ENCODE data around the gene USP32.

Gene USP32

DNA sequence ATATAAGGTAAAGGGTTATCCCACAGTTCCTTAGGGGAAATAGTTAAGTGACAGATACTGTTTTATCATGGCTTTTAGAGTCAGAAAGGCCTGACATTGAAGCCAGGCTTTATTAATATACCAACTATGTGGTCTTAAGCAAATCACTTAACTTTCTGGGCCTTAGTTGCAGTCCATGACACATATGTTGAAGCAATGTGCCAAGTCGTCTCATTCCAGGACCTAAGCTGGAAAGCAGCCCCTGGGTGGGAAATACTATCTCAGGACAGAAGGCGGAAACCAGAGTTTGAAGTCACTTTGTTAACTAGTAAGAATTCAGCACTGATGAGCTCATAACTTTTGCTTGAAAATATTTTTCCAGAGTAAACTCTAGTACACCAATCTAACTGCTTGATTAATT, 80.0 kb downstream of the USP32 start:
- H3K4me2 ChIP-seq (ENCODE audit: low read length, poor library complexity, severe bottlenecking): no peak overlapping the region
- no peak overlapping the region for H3K4me3 ChIP-seq (ENCODE audit: insufficient read depth in 1 of 2, low read depth in 1 of 2, low read length in 2 of 2)
- H3K27me3 ChIP-seq (ENCODE audit: control insufficient read depth in 1 of 2, insufficient read depth in 1 of 2, low read length in 2 of 2): no peaks in the 10 kb centered on the region
- H3K4ac ChIP-seq (ENCODE audit: low read depth in 1 of 2, low read length in 2 of 2): no peak overlapping the region
- peaks cover 23% of the 10 kb centered on the region for H3K79me1 ChIP-seq (replicated peaks; ENCODE audit: low read length, poor library complexity, severe bottlenecking)
- no peaks in the 10 kb centered on the region for H3K9me3 ChIP-seq (ENCODE audit: control insufficient read depth, low read length)
- no peak overlapping the region for H2BK15ac ChIP-seq (ENCODE audit: low read depth, poor library complexity, severe bottlenecking)
- H3K4me1 ChIP-seq (ENCODE audit: control insufficient read depth, insufficient read depth, low read depth, low read length): no peaks in the 10 kb centered on the region
- WGBS: 98% methylated on average over 2 of the region's 2 CpGs
- no peak overlapping the region for H3K18ac ChIP-seq (ENCODE audit: low read depth in 1 of 2, low read length in 2 of 2)
- H3K27ac ChIP-seq (ENCODE audit: low read length, poor library complexity, severe bottlenecking): no peak overlapping the region
- H4K91ac ChIP-seq (ENCODE audit: low read length): no peak overlapping the region
- no peak overlapping the region for H2AFZ ChIP-seq (ENCODE audit: low read depth, low read length)
- no peak overlapping the region for H2BK12ac ChIP-seq (ENCODE audit: low read length in 2 of 2)
- peaks cover 0 to 5% of the 10 kb centered on the region in 2 experiments for H3K36me3 ChIP-seq (ENCODE audit: control insufficient read depth in 1 of 2, insufficient read depth in 2 of 2, low read depth in 1 of 2, low read length in 2 of 2)
- no peak overlapping the region for H3K14ac ChIP-seq (ENCODE audit: low read length in 2 of 2)
- no peak overlapping the region for H3K9ac ChIP-seq (ENCODE audit: low read length)
- no peak overlapping the region for H2AK5ac ChIP-seq (ENCODE audit: low read length, severe bottlenecking)
- no peak overlapping the region for H2BK120ac ChIP-seq (ENCODE audit: low read depth, low read length)
- H4K8ac ChIP-seq (ENCODE audit: low read length): no peak overlapping the region
- peak; percentile 38 for DNase-seq
- H3K23ac ChIP-seq (ENCODE audit: low read length in 2 of 2): no peak overlapping the region
- H2BK5ac ChIP-seq (ENCODE audit: low read depth, low read length, poor library complexity, severe bottlenecking): no peak overlapping the region

DNA sequence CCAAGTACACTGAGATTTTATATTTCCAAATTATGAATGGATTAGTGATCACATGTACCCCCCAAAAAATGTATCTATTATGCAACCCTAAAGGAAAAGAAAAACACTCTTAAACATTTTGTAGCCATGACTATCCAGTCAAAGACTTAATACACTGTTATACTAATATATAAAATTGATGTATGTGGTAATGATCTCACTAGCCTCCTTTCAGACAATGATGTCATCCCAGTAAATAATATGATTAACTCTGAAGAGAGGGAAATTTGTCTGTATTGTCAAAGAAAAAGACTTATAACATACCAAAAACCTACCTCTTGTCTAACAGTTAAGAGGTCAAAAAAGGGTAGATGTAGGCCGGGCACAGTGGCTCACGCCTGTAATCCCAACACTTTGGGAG, 80.7 kb downstream of the USP32 start:
- H3K4me1 ChIP-seq (ENCODE audit: control insufficient read depth, insufficient read depth, low read depth, low read length): no peaks in the 10 kb centered on the region
- H3K18ac ChIP-seq (ENCODE audit: low read depth in 1 of 2, low read length in 2 of 2): no peak overlapping the region
- H4K91ac ChIP-seq (ENCODE audit: low read length): no peak overlapping the region
- DNase-seq: no peak
- H3K14ac ChIP-seq (ENCODE audit: low read length in 2 of 2): no peak overlapping the region
- no peak overlapping the region for H3K9ac ChIP-seq (ENCODE audit: low read length)
- H3K4me2 ChIP-seq (ENCODE audit: low read length, poor library complexity, severe bottlenecking): no peak overlapping the region
- H3K23ac ChIP-seq (ENCODE audit: low read length in 2 of 2): no peak overlapping the region
- H4K8ac ChIP-seq (ENCODE audit: low read length): no peak overlapping the region
- H3K27ac ChIP-seq (ENCODE audit: low read length, poor library complexity, severe bottlenecking): no peak overlapping the region
- H3K9me3 ChIP-seq (ENCODE audit: control insufficient read depth, low read length): no peaks in the 10 kb centered on the region
- no peaks in the 10 kb centered on the region for H3K27me3 ChIP-seq (ENCODE audit: control insufficient read depth in 1 of 2, insufficient read depth in 1 of 2, low read length in 2 of 2)
- H2BK120ac ChIP-seq (ENCODE audit: low read depth, low read length): no peak overlapping the region
- no peak overlapping the region for H3K4ac ChIP-seq (ENCODE audit: low read depth in 1 of 2, low read length in 2 of 2)
- H2AFZ ChIP-seq (ENCODE audit: low read depth, low read length): no peak overlapping the region
- no peak overlapping the region for H2BK5ac ChIP-seq (ENCODE audit: low read depth, low read length, poor library complexity, severe bottlenecking)
- no peak overlapping the region for H2BK12ac ChIP-seq (ENCODE audit: low read length in 2 of 2)
- no peak overlapping the region for H2BK15ac ChIP-seq (ENCODE audit: low read depth, poor library complexity, severe bottlenecking)
- 96% methylated on average over 2 of the region's 2 CpGs for WGBS
- no peak overlapping the region for H2AK5ac ChIP-seq (ENCODE audit: low read length, severe bottlenecking)
- H3K36me3 ChIP-seq (ENCODE audit: control insufficient read depth in 1 of 2, insufficient read depth in 2 of 2, low read depth in 1 of 2, low read length in 2 of 2): peaks cover 0 to 5% of the 10 kb centered on the region in 2 experiments
- H3K4me3 ChIP-seq (ENCODE audit: insufficient read depth in 1 of 2, low read depth in 1 of 2, low read length in 2 of 2): no peak overlapping the region
- H3K79me1 ChIP-seq (replicated peaks; ENCODE audit: low read length, poor library complexity, severe bottlenecking): peaks cover 23% of the 10 kb centered on the region

DNA sequence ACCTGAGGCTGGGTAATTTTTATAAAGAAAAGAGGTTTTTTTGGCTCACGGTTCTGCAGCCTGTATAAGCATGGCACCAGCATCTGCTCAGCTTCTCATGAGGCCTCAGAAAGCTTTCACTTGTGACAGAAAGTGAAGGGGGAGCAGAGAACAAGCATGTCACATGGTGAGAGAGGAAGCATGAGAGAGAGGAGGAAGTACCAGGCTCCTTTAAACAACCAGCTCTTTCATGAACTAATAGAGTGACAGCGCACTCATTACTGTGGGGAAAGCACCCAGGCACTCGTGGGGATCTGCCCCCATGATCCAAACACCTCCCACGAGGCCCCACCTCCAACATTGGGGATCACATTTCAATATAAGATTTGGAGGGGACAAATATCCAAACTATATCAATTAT, 86.8 kb downstream of the USP32 start:
- H3K36me3 ChIP-seq (ENCODE audit: control insufficient read depth in 1 of 2, insufficient read depth in 2 of 2, low read depth in 1 of 2, low read length in 2 of 2): peaks cover 5 to 9% of the 10 kb centered on the region in 2 experiments
- no peak overlapping the region for H2BK12ac ChIP-seq (ENCODE audit: low read length in 2 of 2)
- H2BK15ac ChIP-seq (ENCODE audit: low read depth, poor library complexity, severe bottlenecking): no peak overlapping the region
- no peak overlapping the region for H2AFZ ChIP-seq (ENCODE audit: low read depth, low read length)
- WGBS: 74% methylated on average over 3 of the region's 4 CpGs
- H3K9ac ChIP-seq (ENCODE audit: low read length): no peak overlapping the region
- H3K18ac ChIP-seq (ENCODE audit: low read depth in 1 of 2, low read length in 2 of 2): no peak overlapping the region
- H3K79me1 ChIP-seq (replicated peaks; ENCODE audit: low read length, poor library complexity, severe bottlenecking): peaks cover 28% of the 10 kb centered on the region
- H2BK5ac ChIP-seq (ENCODE audit: low read depth, low read length, poor library complexity, severe bottlenecking): no peak overlapping the region
- H3K27ac ChIP-seq (ENCODE audit: low read length, poor library complexity, severe bottlenecking): no peak overlapping the region
- no peak overlapping the region for H3K4me3 ChIP-seq (ENCODE audit: insufficient read depth in 1 of 2, low read depth in 1 of 2, low read length in 2 of 2)
- no peaks in the 10 kb centered on the region for H3K4me1 ChIP-seq (ENCODE audit: control insufficient read depth, insufficient read depth, low read depth, low read length)
- H4K91ac ChIP-seq (ENCODE audit: low read length): no peak overlapping the region
- H3K4me2 ChIP-seq (ENCODE audit: low read length, poor library complexity, severe bottlenecking): no peak overlapping the region
- H2BK120ac ChIP-seq (ENCODE audit: low read depth, low read length): no peak overlapping the region
- H2AK5ac ChIP-seq (ENCODE audit: low read length, severe bottlenecking): no peak overlapping the region
- peak; percentile 9 for DNase-seq
- H3K27me3 ChIP-seq (ENCODE audit: control insufficient read depth in 1 of 2, insufficient read depth in 1 of 2, low read length in 2 of 2): no peaks in the 10 kb centered on the region
- no peak overlapping the region for H3K14ac ChIP-seq (ENCODE audit: low read length in 2 of 2)
- no peak overlapping the region for H3K4ac ChIP-seq (ENCODE audit: low read depth in 1 of 2, low read length in 2 of 2)
- H4K8ac ChIP-seq (ENCODE audit: low read length): no peak overlapping the region
- no peak overlapping the region for H3K23ac ChIP-seq (ENCODE audit: low read length in 2 of 2)
- H3K9me3 ChIP-seq (ENCODE audit: control insufficient read depth, low read length): no peaks in the 10 kb centered on the region

DNA sequence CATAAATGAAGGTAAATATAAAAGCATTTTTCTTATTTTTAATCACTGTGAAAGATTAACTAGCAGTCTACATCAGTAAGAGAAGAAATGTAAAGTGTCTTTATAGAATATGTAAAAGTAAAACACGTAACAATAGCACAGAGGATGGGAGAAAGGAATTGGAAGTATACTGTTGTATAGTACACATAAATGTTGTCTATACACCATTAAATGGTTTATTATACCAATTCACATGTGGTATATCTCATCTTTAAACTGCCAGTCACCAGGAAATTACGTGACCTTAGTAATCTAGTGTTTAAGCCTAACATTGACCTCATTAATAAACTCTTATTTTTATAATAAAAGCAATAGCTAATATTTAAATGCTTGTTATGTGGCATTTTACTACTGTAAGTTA, 87.4 kb downstream of the USP32 start:
- Histone ChIP-seq H3K9me3 (ENCODE audit: control insufficient read depth, low read length) (no peaks in the 10 kb centered on the region), H3K4me3 (ENCODE audit: insufficient read depth in 1 of 2, low read depth in 1 of 2, low read length in 2 of 2) (no peak overlapping the region), H3K9ac (ENCODE audit: low read length) (no peak overlapping the region), H4K8ac (ENCODE audit: low read length) (no peak overlapping the region), H2AK5ac (ENCODE audit: low read length, severe bottlenecking) (no peak overlapping the region), H3K27ac (ENCODE audit: low read length, poor library complexity, severe bottlenecking) (no peak overlapping the region), H3K4me1 (ENCODE audit: control insufficient read depth, insufficient read depth, low read depth, low read length) (no peaks in the 10 kb centered on the region), H3K18ac (ENCODE audit: low read depth in 1 of 2, low read length in 2 of 2) (no peak overlapping the region), H2BK12ac (ENCODE audit: low read length in 2 of 2) (no peak overlapping the region), H2BK5ac (ENCODE audit: low read depth, low read length, poor library complexity, severe bottlenecking) (no peak overlapping the region), H3K4me2 (ENCODE audit: low read length, poor library complexity, severe bottlenecking) (no peak overlapping the region), H3K14ac (ENCODE audit: low read length in 2 of 2) (no peak overlapping the region), H3K23ac (ENCODE audit: low read length in 2 of 2) (no peak overlapping the region), H3K36me3 (ENCODE audit: control insufficient read depth in 1 of 2, insufficient read depth in 2 of 2, low read depth in 1 of 2, low read length in 2 of 2) (peaks cover 5 to 11% of the 10 kb centered on the region in 2 experiments), H3K79me1 (replicated peaks; ENCODE audit: low read length, poor library complexity, severe bottlenecking) (peaks cover 30% of the 10 kb centered on the region), H2AFZ (ENCODE audit: low read depth, low read length) (no peak overlapping the region), H3K4ac (ENCODE audit: low read depth in 1 of 2, low read length in 2 of 2) (no peak overlapping the region), H3K27me3 (ENCODE audit: control insufficient read depth in 1 of 2, insufficient read depth in 1 of 2, low read length in 2 of 2) (no peaks in the 10 kb centered on the region), H2BK15ac (ENCODE audit: low read depth, poor library complexity, severe bottlenecking) (no peak overlapping the region), H2BK120ac (ENCODE audit: low read depth, low read length) (no peak overlapping the region), H4K91ac (ENCODE audit: low read length) (no peak overlapping the region)
- DNase-seq: no peak
- WGBS: no CpG with 5 or more reads among the region's 2 CpGs

Data from mesenchymal stem cell (in vitro differentiated cells and primary cell).